ENCODE results near the gene WDR48.

GRCh38 chr3:39088456-39088855, 36.6 kb downstream of the WDR48 start:
- TF ChIP-seq POLR2A (IDR thresholded peaks at IDR 0.05) (no peak), CTCF (IDR thresholded peaks at IDR 0.05) (no peak), EP300 (IDR thresholded peaks at IDR 0.05) (no peak)

Data from ovary (tissue), 3 donors.